A549 (cell line): Measurements from ENCODE around the gene HTR6. TPM values are rescaled to one million over a fixed set of nuclear protein-coding genes. Genes with fewer than 3 reads are reported as not detected.

Experiments
- ATAC-seq, 2 experiments: fragments of 200-7000 bp in 1 of 2; fragments of >200 bp in 1 of 2; cut with Nextera tagmentation in 1 of 2; cut with Tn5 transposase in 1 of 2; 3 replicates each; pipeline versions ENCODE4 v1.8.0 to v1.9.1; 2018 to 2020; ENCODE audit warnings: mild to moderate bottlenecking in 1 of 2, moderate library complexity in 1 of 2
- CTCF ChIA-PET: fragments of 300-600 bp; sonication (Branson Sonifier 250); formaldehyde crosslinking; extraction: SDS; loops from one replicate; lab custom pipeline; 2021; ENCODE audit warnings: antibody characterized with exemption, inconsistent platforms; lab: Yijun Ruan, JAX
- POLR2A ChIA-PET: fragments of 350-600 bp; formaldehyde crosslinking; extraction: SDS; loops from one replicate; lab custom pipeline; 2021; ENCODE audit warnings: antibody characterized with exemption, inconsistent platforms; lab: Yijun Ruan, JAX
- DNase-seq, 2 experiments: peaks; one replicate each; pipeline versions ENCODE4 v3.0.0 to v3.0.0-alpha.2; 2011 to 2016; ENCODE audit warnings: low read depth in 1 of 2, low spot score in 1 of 2
- FAIRE-seq: peaks from 2 replicates; lab custom pipeline; 2011; peaks lifted over from hg19 to GRCh38; lab: Jason Lieb, UNC
- H3K27ac ChIP-seq, 2 experiments: fragments of >200 bp; sonication (Bioruptor Twin); formaldehyde crosslinking; 3 replicates each; pipeline ENCODE4 v1.5.1; 2016 to 2017
- H3K4me1 ChIP-seq: fragments of >200 bp; sonication (Bioruptor Twin); formaldehyde crosslinking; 3 replicates; pipeline ENCODE4 v1.6.1; 2016
- H3K4me2 ChIP-seq: fragments of >200 bp; sonication (Bioruptor Twin); formaldehyde crosslinking; 3 replicates; pipeline ENCODE4 v1.6.1; 2016
- H3K4me3 ChIP-seq: fragments of >200 bp; sonication (Bioruptor Twin); formaldehyde crosslinking; 3 replicates; pipeline ENCODE4 v1.5.1; 2016
- H3K9me3 ChIP-seq: fragments of >200 bp; sonication (Bioruptor Twin); formaldehyde crosslinking; 3 replicates; pipeline ENCODE4 v1.6.1; 2016
- ATOH8 ChIP-seq: fragments of 250-450 bp; sonication (Bioruptor Pico); IDR thresholded peaks from 2 replicates; pipeline ENCODE4 v1.5.0; 2020; ENCODE audit warnings: low read depth, mild to moderate bottlenecking, moderate library complexity
- BHLHE40 ChIP-seq: IDR thresholded peaks from 2 replicates; pipeline ENCODE4 v1.6.1; 2012; ENCODE audit warnings: low read depth, low read length, inconsistent platforms
- CBX2 ChIP-seq: fragments of 200-600 bp; sonication (generic); IDR thresholded peaks from 2 replicates; pipeline ENCODE4 v1.6.1; 2016; ENCODE audit warnings: low read depth, mild to moderate bottlenecking, borderline replicate concordance
- CBX8 ChIP-seq: fragments of 200-600 bp; sonication (generic); IDR thresholded peaks from 2 replicates; pipeline ENCODE4 v1.6.1; 2016
- CEBPB ChIP-seq, 2 experiments: fragments of >200 bp in 1 of 2; sonication (Bioruptor Twin) in 1 of 2; formaldehyde crosslinking in 1 of 2; IDR thresholded peaks; 2 replicates each; pipeline ENCODE4 v1.6.1; 2012 to 2016
- CHD2 ChIP-seq: fragments of 150-350 bp; IDR thresholded peaks from 2 replicates; pipeline ENCODE4 v1.6.1; 2014; ENCODE audit warnings: low read length; ENCODE audit not compliant: partially characterized antibody
- CTCF ChIP-seq: fragments of >200 bp; sonication (Bioruptor Twin); formaldehyde crosslinking; IDR thresholded peaks from 3 replicates; pipeline ENCODE4 v1.5.1; 2016
- ESRRA ChIP-seq: fragments of 150-350 bp; IDR thresholded peaks from 2 replicates; pipeline ENCODE4 v1.6.1; 2014; ENCODE audit warnings: mild to moderate bottlenecking, low read length, borderline replicate concordance
- FOSB ChIP-seq: fragments of 250-450 bp; sonication (Bioruptor Pico); IDR thresholded peaks from 2 replicates; pipeline ENCODE4 v1.5.0; 2020; ENCODE audit warnings: mild to moderate bottlenecking, moderate library complexity
- FOXS1 ChIP-seq: fragments of 250-450 bp; sonication (Bioruptor Pico); IDR thresholded peaks from 2 replicates; pipeline ENCODE4 v1.5.0; 2020; ENCODE audit warnings: mild to moderate bottlenecking, moderate library complexity
- GATA3 ChIP-seq: IDR thresholded peaks from 2 replicates; pipeline ENCODE4 v1.6.1; 2012; ENCODE audit warnings: borderline replicate concordance
- HMGXB4 ChIP-seq: fragments of 250-450 bp; sonication (Bioruptor Pico); IDR thresholded peaks from 2 replicates; pipeline ENCODE4 v1.5.0; 2021; ENCODE audit warnings: mild to moderate bottlenecking, moderate library complexity, borderline replicate concordance
- HOXA7 ChIP-seq: fragments of 250-450 bp; sonication (Bioruptor Pico); IDR thresholded peaks from 2 replicates; pipeline ENCODE4 v1.5.0; 2020; ENCODE audit warnings: mild to moderate bottlenecking, moderate library complexity
- HOXB13 ChIP-seq: fragments of 250-450 bp; sonication (Bioruptor Pico); IDR thresholded peaks from 2 replicates; pipeline ENCODE4 v1.5.0; 2020; ENCODE audit warnings: low read depth, mild to moderate bottlenecking, moderate library complexity
- JUN ChIP-seq, 2 experiments: fragments of >200 bp; sonication (Bioruptor Twin); formaldehyde crosslinking; IDR thresholded peaks; 2 replicates in 1 of 2; 3 replicates in 1 of 2; pipeline ENCODE4 v1.6.1; 2016 to 2017
- MAFK ChIP-seq: fragments of 450-650 bp; IDR thresholded peaks from 2 replicates; pipeline ENCODE4 v1.6.1; 2014; ENCODE audit not compliant: partially characterized antibody
- MYC ChIP-seq: IDR thresholded peaks from 2 replicates; pipeline ENCODE4 v1.6.1; 2012; ENCODE audit warnings: mild to moderate bottlenecking, inconsistent platforms, low read length, improper control_type of control experiment, borderline replicate concordance
- NR3C1 ChIP-seq: fragments of >200 bp; sonication (Bioruptor Twin); formaldehyde crosslinking; IDR thresholded peaks from 3 replicates; pipeline ENCODE4 v1.6.1; 2017
- PHF8 ChIP-seq: fragments of 200-600 bp; sonication (generic); IDR thresholded peaks from 2 replicates; pipeline ENCODE4 v1.6.1; 2016; ENCODE audit warnings: low read depth, mild to moderate bottlenecking, antibody characterized with exemption, moderate library complexity, borderline replicate concordance
- POLR2A ChIP-seq: IDR thresholded peaks from 2 replicates; pipeline ENCODE4 v1.6.1; 2012; ENCODE audit warnings: mild to moderate bottlenecking, low read length
- POLR2AphosphoS2 ChIP-seq: conservative IDR thresholded peaks from 2 replicates; pipeline ENCODE4 v1.6.1; 2012; ENCODE audit warnings: low read length, improper control_type of control experiment, inconsistent platforms
- RAD21 ChIP-seq, 2 experiments: fragments of >200 bp in 1 of 2; sonication (Bioruptor Twin) in 1 of 2; formaldehyde crosslinking in 1 of 2; IDR thresholded peaks in 1 of 2; conservative IDR thresholded peaks in 1 of 2; 2 replicates in 1 of 2; 3 replicates in 1 of 2; pipeline ENCODE4 v1.6.1; 2012 to 2018; ENCODE audit warnings: inconsistent platforms in 1 of 2
- RARB ChIP-seq: fragments of 250-450 bp; sonication (Bioruptor Pico); IDR thresholded peaks from 2 replicates; pipeline ENCODE4 v1.8.0; 2021; ENCODE audit warnings: mild to moderate bottlenecking, moderate library complexity
- RCOR1 ChIP-seq: fragments of 150-350 bp; IDR thresholded peaks from 2 replicates; pipeline ENCODE4 v1.6.1; 2014; ENCODE audit warnings: antibody characterized with exemption, low read length, low read depth
- REST ChIP-seq: fragments of 200-600 bp; sonication (generic); IDR thresholded peaks from 2 replicates; pipeline ENCODE4 v1.6.1; 2016; ENCODE audit warnings: antibody characterized with exemption, mild to moderate bottlenecking, moderate library complexity
- RFX5 ChIP-seq: fragments of 450-650 bp; IDR thresholded peaks from 2 replicates; pipeline ENCODE4 v1.7.1; 2014; ENCODE audit warnings: antibody characterized with exemption, mild to moderate bottlenecking, moderate library complexity
- SMC3 ChIP-seq: fragments of >200 bp; sonication (Bioruptor Twin); formaldehyde crosslinking; IDR thresholded peaks from 3 replicates; pipeline ENCODE4 v1.6.1; 2018; ENCODE audit warnings: inconsistent platforms
- TP53 ChIP-seq: fragments of 250-450 bp; sonication (Bioruptor Pico); IDR thresholded peaks from 2 replicates; pipeline ENCODE4 v1.5.0; 2021; ENCODE audit warnings: mild to moderate bottlenecking, moderate library complexity
- ZNF302 ChIP-seq: fragments of 250-450 bp; sonication (Bioruptor Pico); IDR thresholded peaks from 2 replicates; pipeline ENCODE4 v1.9.0; 2021; ENCODE audit warnings: inconsistent platforms, mild to moderate bottlenecking, moderate library complexity
- WGBS: methylation state at CpG from one replicate; pipeline ENCODE4 v1.1.6; 2017; ENCODE audit errors: missing lambda C conversion rate; 5-methylcytosine and 5-hydroxymethylcytosine counted together
- polyA plus RNA-seq, 4 experiments: library from polyadenylated mRNA; depleted of rRNA in 3 of 4; stranded (reverse); fragments of >200 nt; fragmentation: RNase III in 1 of 4; extraction: RNeasy Plus Mini Kit Qiagen cat#74134 plus additional on column Dnase treatment in 1 of 4; gene quantifications; 2 replicates in 3 of 4; 3 replicates in 1 of 4; pipeline ENCODE4 v1.2.3, GENCODE V29; 2011 to 2017

HTR6 gene
- polyA plus RNA-seq, 2 of the 4 experiments (the other 2 are of a cell fraction): 0.21 TPM; not detected in 1

GRCh38 chr1:19703280-19703679 lies 38.6 kb downstream of the HTR6 start:
- ATAC-seq (no peak), FAIRE-seq (no peak), DNase-seq (no peak)
- 90% methylated on average over 2 of the region's 3 CpGs for WGBS
- H3K4me1 ChIP-seq: no peaks in the 10 kb centered on the region
- TF ChIP-seq GATA3: no peak
- TF ChIP-seq CBX2: no peak
- TF ChIP-seq TP53: no peak
- no peak for TF ChIP-seq CBX8
- no peak for TF ChIP-seq POLR2A
- TF ChIP-seq RCOR1: no peak
- TF ChIP-seq MAFK: no peak
- TF ChIP-seq RARB: no peak
- TF ChIP-seq BHLHE40: no peak
- TF ChIP-seq NR3C1: no peak
- TF ChIP-seq HOXB13 (CRISPR knock-in tag): no peak
- no peak for TF ChIP-seq ZNF302 (CRISPR knock-in tag)
- TF ChIP-seq FOXS1 (CRISPR knock-in tag): no peak
- TF ChIP-seq POLR2AphosphoS2: no peak
- no peak for TF ChIP-seq ATOH8
- TF ChIP-seq REST: no peak
- no peak for TF ChIP-seq FOSB (CRISPR knock-in tag)
- no peak for TF ChIP-seq PHF8
- no peak for TF ChIP-seq CTCF
- H3K27ac ChIP-seq: no peak overlapping the region
- no peak overlapping the region for H3K4me2 ChIP-seq
- ChIA-PET CTCF (interaction anchor here (0.6 to 3.9 kb wide), 10 partner anchors 10 to 222 kb away, joined by 3 to 41 read pairs (median 8); partner anchors contain the start of gene HTR6), POLR2A (no interaction called here)
- no peaks in the 10 kb centered on the region for H3K9me3 ChIP-seq
- H3K4me3 ChIP-seq: no peak overlapping the region

GRCh38 chr1:19704247-19705113 lies 39.8 kb downstream of the HTR6 start:
- DNase-seq (peak; percentile 60 to 76), ATAC-seq (peak; percentile 98 to 99), FAIRE-seq (no peak)
- ChIA-PET POLR2A (no interaction called here), CTCF (interaction anchor here (0.6 to 4.0 kb wide), 22 partner anchors 8 to 806 kb away, joined by 3 to 41 read pairs (median 4); partner anchors contain the start of gene HTR6)
- H3K4me3 ChIP-seq: no peak overlapping the region
- H3K4me1 ChIP-seq: no peaks in the 10 kb centered on the region
- H3K27ac ChIP-seq: no peak overlapping the region
- WGBS: 30% methylated on average over 13 of the region's 19 CpGs
- H3K4me2 ChIP-seq: no peak overlapping the region
- H3K9me3 ChIP-seq: no peaks in the 10 kb centered on the region
- TF ChIP-seq CHD2: no peak
- no peak for TF ChIP-seq JUN (IDR thresholded peaks at IDR 0.05)
- TF ChIP-seq ATOH8: no peak
- no peak for TF ChIP-seq MYC
- TF ChIP-seq ESRRA: no peak
- peak; percentile 45; the same call in 2 of the 3 replicates for TF ChIP-seq SMC3
- TF ChIP-seq FOSB (CRISPR knock-in tag): no peak
- TF ChIP-seq HOXA7: no peak
- TF ChIP-seq CEBPB (IDR thresholded peaks at IDR 0.05): no peak
- no peak for TF ChIP-seq RFX5
- TF ChIP-seq HMGXB4 (CRISPR knock-in tag): no peak
- TF ChIP-seq RAD21 (conservative IDR thresholded peaks at IDR 0.05 in 1 of 2, IDR thresholded peaks at IDR 0.05 in 1 of 2): peak; percentile 24 to 34; a peak in 2 of 5 replicates
